SK-N-SH (cell line): ENCODE data around the gene CUL4B. TPM values are rescaled to one million over a fixed set of nuclear protein-coding genes. Genes with fewer than 3 reads are reported as not detected.

Experiments
- CTCF ChIA-PET: fragments of 300-600, 350-600 bp; formaldehyde crosslinking; extraction: SDS; loops from one replicate; lab custom pipeline; 2021; lab: Yijun Ruan, JAX
- POLR2A ChIA-PET: fragments of 350-600 bp; sonication (Branson Sonifier 250); formaldehyde crosslinking; extraction: SDS; loops from one replicate; lab custom pipeline; 2020; ENCODE audit warnings: antibody characterized with exemption, inconsistent platforms; lab: Yijun Ruan, JAX
- DNase-seq: peaks from one replicate; pipeline ENCODE4 v3.0.0; 2012
- H2AFZ ChIP-seq: fragments of 200-600 bp; sonication (generic); 2 replicates; pipeline ENCODE4 v1.8.1; 2016; ENCODE audit warnings: antibody characterized with exemption, mild to moderate bottlenecking, low read depth
- H3F3A ChIP-seq: fragments of 200-600 bp; sonication (generic); replicated peaks from 2 replicates; pipeline ENCODE3; 2016; ENCODE audit warnings: antibody characterized with exemption, mild to moderate bottlenecking; ENCODE audit not compliant: insufficient read depth
- H3K27ac ChIP-seq, 2 experiments: fragments of 200-500 bp in 1 of 2; fragments of 200-600 bp in 1 of 2; sonication (Bioruptor generic) in 1 of 2; sonication (generic), shearing (Covaris generic) in 1 of 2; 2 replicates each; pipeline versions ENCODE4 v1.5.1 to v1.6.1; 2014 to 2016; ENCODE audit warnings: low read depth in 2 of 2, inconsistent platforms in 1 of 2, low read length in 1 of 2, mild to moderate bottlenecking in 1 of 2, mixed read lengths in 1 of 2
- H3K27me3 ChIP-seq: fragments of 200-600 bp; sonication (generic), shearing (Covaris generic); 2 replicates; pipeline ENCODE4 v1.6.1; 2016; ENCODE audit warnings: mixed run types; ENCODE audit not compliant: insufficient read depth
- H3K36me3 ChIP-seq, 2 experiments: fragments of 200-500 bp in 1 of 2; fragments of 200-600 bp in 1 of 2; sonication (Bioruptor generic) in 1 of 2; sonication (generic) in 1 of 2; replicated peaks in 1 of 2; 2 replicates each; pipeline versions ENCODE3 to v1.5.1; 2014 to 2016; ENCODE audit warnings: low read length in 1 of 2, mild to moderate bottlenecking in 1 of 2; ENCODE audit not compliant: insufficient read depth in 2 of 2, control insufficient read depth in 1 of 2
- H3K4me1 ChIP-seq, 2 experiments: fragments of 200-500 bp in 1 of 2; fragments of 200-600 bp in 1 of 2; sonication (Bioruptor generic) in 1 of 2; sonication (generic), shearing (Covaris generic) in 1 of 2; 2 replicates each; pipeline versions ENCODE4 v1.5.1 to v1.6.1; 2014 to 2016; ENCODE audit warnings: low read depth in 1 of 2, low read length in 1 of 2, mixed run types in 1 of 2; ENCODE audit not compliant: insufficient read depth in 2 of 2, control insufficient read depth in 1 of 2
- H3K4me2 ChIP-seq: fragments of 200-600 bp; sonication (generic), shearing (Covaris generic); 2 replicates; pipeline ENCODE4 v1.6.1; 2017; ENCODE audit warnings: mixed run types
- H3K4me3 ChIP-seq, 2 experiments: fragments of 200-500 bp in 1 of 2; fragments of 200-600 bp in 1 of 2; sonication (Bioruptor generic) in 1 of 2; sonication (generic), shearing (Covaris generic) in 1 of 2; 2 replicates each; pipeline versions ENCODE4 v1.5.1 to v1.8.1; 2014 to 2016; ENCODE audit warnings: low read depth in 2 of 2, inconsistent platforms in 1 of 2, low read length in 1 of 2, mild to moderate bottlenecking in 1 of 2, mixed read lengths in 1 of 2, moderate library complexity in 1 of 2
- H3K79me2 ChIP-seq: fragments of 200-600 bp; sonication (generic); 2 replicates; pipeline ENCODE4 v1.8.1; 2017; ENCODE audit warnings: mild to moderate bottlenecking; ENCODE audit not compliant: insufficient read depth
- H3K9ac ChIP-seq: fragments of 200-600 bp; sonication (generic); 2 replicates; pipeline ENCODE4 v1.6.1; 2017; ENCODE audit warnings: mixed run types
- H3K9me2 ChIP-seq: fragments of 200-600 bp; sonication (generic); 2 replicates; pipeline ENCODE4 v1.6.1; 2017; ENCODE audit warnings: mixed run types
- H3K9me3 ChIP-seq: fragments of 200-600 bp; sonication (generic); 2 replicates; pipeline ENCODE4 v1.6.1; 2017; ENCODE audit warnings: mixed run types, mild to moderate bottlenecking, moderate library complexity
- H4K20me1 ChIP-seq: fragments of 200-600 bp; sonication (generic); 2 replicates; pipeline ENCODE4 v1.6.1; 2017; ENCODE audit warnings: mild to moderate bottlenecking, mixed run types; ENCODE audit not compliant: insufficient read depth
- CTCF ChIP-seq: fragments of 200-600 bp; sonication (generic); IDR thresholded peaks from 2 replicates; pipeline ENCODE4 v1.6.1; 2017; ENCODE audit warnings: antibody characterized with exemption, mild to moderate bottlenecking, moderate library complexity
- EZH2phosphoT487 ChIP-seq: fragments of 200-600 bp; sonication (generic); IDR thresholded peaks from 2 replicates; pipeline ENCODE4 v1.6.1; 2017; ENCODE audit warnings: low read depth, mixed run types, mild to moderate bottlenecking, antibody characterized with exemption, moderate library complexity, borderline replicate concordance
- FOSL2 ChIP-seq: IDR thresholded peaks from 2 replicates; pipeline ENCODE4 v1.4.0; 2012; ENCODE audit warnings: low read depth, mild to moderate bottlenecking, moderate library complexity, borderline replicate concordance
- FOXJ3 ChIP-seq: sonication (generic); formaldehyde crosslinking; IDR thresholded peaks from 2 replicates; pipeline ENCODE4 v1.5.1; 2020; ENCODE audit warnings: mild to moderate bottlenecking, missing genetic modification reagents
- FOXM1 ChIP-seq: IDR thresholded peaks from 2 replicates; pipeline ENCODE4 v1.4.0; 2012; ENCODE audit warnings: low read depth, mild to moderate bottlenecking
- JUND ChIP-seq: IDR thresholded peaks from 2 replicates; pipeline ENCODE4 v1.4.0; 2012
- MEF2A ChIP-seq: IDR thresholded peaks from 2 replicates; pipeline ENCODE4 v1.4.0; 2012; ENCODE audit warnings: low read depth, borderline replicate concordance
- MXI1 ChIP-seq: IDR thresholded peaks from 2 replicates; pipeline ENCODE4 v1.6.1; 2012; ENCODE audit warnings: mild to moderate bottlenecking, low read depth, low read length, improper control_type of control experiment
- NFIC ChIP-seq: IDR thresholded peaks from 2 replicates; pipeline ENCODE4 v1.4.0; 2012; ENCODE audit warnings: borderline replicate concordance
- NRF1 ChIP-seq: IDR thresholded peaks from 2 replicates; pipeline ENCODE4 v1.6.1; 2012; ENCODE audit warnings: low read depth, mild to moderate bottlenecking, low read length
- POLR2AphosphoS5 ChIP-seq: IDR thresholded peaks from 2 replicates; pipeline ENCODE4 v1.6.1; 2012; ENCODE audit warnings: low read depth, low read length
- REST ChIP-seq: IDR thresholded peaks from 2 replicates; pipeline ENCODE4 v1.6.1; 2012; ENCODE audit warnings: mild to moderate bottlenecking, low read depth, low read length, moderate library complexity
- RFX5 ChIP-seq: IDR thresholded peaks from 2 replicates; pipeline ENCODE4 v1.6.1; 2012; ENCODE audit warnings: mild to moderate bottlenecking, improper control_type of control experiment, low read length
- RXRA ChIP-seq: IDR thresholded peaks from 2 replicates; pipeline ENCODE4 v1.4.0; 2012; ENCODE audit warnings: low read depth, mild to moderate bottlenecking, borderline replicate concordance
- TCF12 ChIP-seq: IDR thresholded peaks from 2 replicates; pipeline ENCODE4 v1.4.0; 2012
- WGBS: methylation state at CpG from one replicate; pipeline ENCODE4 v1.1.6; 2017; ENCODE audit warnings: low lambda C conversion rate; 5-methylcytosine and 5-hydroxymethylcytosine counted together
- polyA plus RNA-seq, 3 experiments: library from polyadenylated mRNA; depleted of rRNA; stranded (reverse); fragments of >200 nt; gene quantifications; 2 replicates each; pipeline ENCODE4 v1.2.3, GENCODE V29; 2012
- TF ChIP-seq, protein P1 (sequence below): fragments of 150-350 bp; IDR thresholded peaks from 2 replicates; pipeline ENCODE4 v1.6.1; 2016; ENCODE audit warnings: mild to moderate bottlenecking, low read depth, low read length

The CUL4B gene
- polyA plus RNA-seq, 1 of the 3 experiments (the other 2 are of a cell fraction): 24.1 TPM

GRCh38 chrX:120476714-120477113 lies 84.0 kb downstream of the CUL4B start:
- no peaks in the 10 kb centered on the region for H3K9me3 ChIP-seq
- DNase-seq: no peak
- 24% methylated on average over 2 of the region's 2 CpGs for WGBS
- ChIA-PET CTCF (interaction anchor here (0.8 kb wide), 1 partner anchor 492 kb away, joined by 3 read pairs; no protein-coding TSS in a partner anchor), POLR2A (no interaction called here)
- no peaks in the 10 kb centered on the region for H3K36me3 ChIP-seq
- peaks cover under 1% of the 10 kb centered on the region; the same call in 1 of the 2 replicates for H3K27me3 ChIP-seq
- H3K27ac ChIP-seq: no peak overlapping the region
- no peak overlapping the region for H3K4me3 ChIP-seq
- no peak overlapping the region for H3K4me2 ChIP-seq
- no peak for TF ChIP-seq CTCF
- no peak for TF ChIP-seq REST
- no peak for TF ChIP-seq MEF2A
- TF ChIP-seq, protein P1, sequence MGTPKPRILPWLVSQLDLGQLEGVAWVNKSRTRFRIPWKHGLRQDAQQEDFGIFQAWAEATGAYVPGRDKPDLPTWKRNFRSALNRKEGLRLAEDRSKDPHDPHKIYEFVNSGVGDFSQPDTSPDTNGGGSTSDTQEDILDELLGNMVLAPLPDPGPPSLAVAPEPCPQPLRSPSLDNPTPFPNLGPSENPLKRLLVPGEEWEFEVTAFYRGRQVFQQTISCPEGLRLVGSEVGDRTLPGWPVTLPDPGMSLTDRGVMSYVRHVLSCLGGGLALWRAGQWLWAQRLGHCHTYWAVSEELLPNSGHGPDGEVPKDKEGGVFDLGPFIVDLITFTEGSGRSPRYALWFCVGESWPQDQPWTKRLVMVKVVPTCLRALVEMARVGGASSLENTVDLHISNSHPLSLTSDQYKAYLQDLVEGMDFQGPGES: no peak
- no peak for TF ChIP-seq RFX5
- no peak for TF ChIP-seq TCF12
- TF ChIP-seq JUND: no peak
- TF ChIP-seq MXI1: no peak
- TF ChIP-seq FOXM1: no peak
- no peak for TF ChIP-seq NRF1
- TF ChIP-seq RXRA: no peak
- no peak for TF ChIP-seq FOXJ3 (CRISPR knock-in tag)
- no peak for TF ChIP-seq NFIC
- no peak for TF ChIP-seq FOSL2
- TF ChIP-seq POLR2AphosphoS5: no peak
- TF ChIP-seq EZH2phosphoT487: no peak
- no peak overlapping the region for H3K9ac ChIP-seq
- no peaks in the 10 kb centered on the region for H3K79me2 ChIP-seq
- no peaks in the 10 kb centered on the region for H3F3A ChIP-seq
- H3K4me1 ChIP-seq: no peaks in the 10 kb centered on the region
- H3K9me2 ChIP-seq: no peaks in the 10 kb centered on the region
- no peaks in the 10 kb centered on the region for H4K20me1 ChIP-seq
- no peak overlapping the region for H2AFZ ChIP-seq
